MM.1S (cell line): ENCODE data around the gene B3GNT8.

ENCODE experiments used
- DNase-seq: peaks from one replicate; pipeline ENCODE4 v3.0.0-alpha.2; 2015
- H2AFZ ChIP-seq: fragments of 300-600 bp; sonication (generic); 2 replicates; pipeline ENCODE4 v1.6.0; 2016; ENCODE audit warnings: antibody characterized with exemption, low read length
- H3F3A ChIP-seq: fragments of 300-600 bp; sonication (generic); 2 replicates; pipeline ENCODE4 v1.6.1; 2016; ENCODE audit warnings: mild to moderate bottlenecking, antibody characterized with exemption, low read length, moderate library complexity, mixed read lengths; ENCODE audit not compliant: insufficient read depth
- H3K27ac ChIP-seq: fragments of 300-600 bp; sonication (generic); 2 replicates; pipeline ENCODE4 v1.5.1; 2016; ENCODE audit warnings: mild to moderate bottlenecking, low read length
- H3K27me3 ChIP-seq: fragments of 300-600 bp; sonication (generic); replicated peaks from 2 replicates; pipeline ENCODE4 v1.6.0; 2016; ENCODE audit warnings: low read length; ENCODE audit not compliant: insufficient read depth
- H3K36me3 ChIP-seq: fragments of 300-600 bp; sonication (generic); replicated peaks from 2 replicates; pipeline ENCODE4 v1.6.1; 2016; ENCODE audit warnings: mild to moderate bottlenecking, low read length, mixed read lengths; ENCODE audit not compliant: insufficient read depth
- H3K4me1 ChIP-seq: fragments of 300-600 bp; sonication (generic); 2 replicates; pipeline ENCODE4 v1.6.1; 2016; ENCODE audit warnings: low read length, mixed read lengths
- H3K4me2 ChIP-seq: fragments of 300-600 bp; sonication (generic); 2 replicates; pipeline ENCODE4 v1.6.0; 2016; ENCODE audit warnings: low read depth, low read length
- H3K4me3 ChIP-seq: fragments of 300-600 bp; sonication (generic); 2 replicates; pipeline ENCODE4 v1.5.1; 2016; ENCODE audit warnings: low read length, mixed read lengths
- H3K79me2 ChIP-seq: fragments of 300-600 bp; sonication (generic); 2 replicates; pipeline ENCODE4 v1.6.1; 2016; ENCODE audit warnings: mixed run types, low read length, mixed read lengths
- H3K9ac ChIP-seq: fragments of 300-600 bp; sonication (generic); 2 replicates; pipeline ENCODE4 v1.6.1; 2016; ENCODE audit warnings: low read length, mixed read lengths
- H3K9me2 ChIP-seq: fragments of 300-600 bp; sonication (generic); replicated peaks from 2 replicates; pipeline ENCODE4 v1.6.1; 2016; ENCODE audit warnings: mild to moderate bottlenecking, low read length, mixed read lengths; ENCODE audit not compliant: insufficient read depth
- H3K9me3 ChIP-seq: fragments of 300-600 bp; sonication (generic); replicated peaks from 2 replicates; pipeline ENCODE4 v1.6.1; 2016; ENCODE audit warnings: mild to moderate bottlenecking, low read length, mixed read lengths; ENCODE audit not compliant: insufficient read depth
- H4K20me1 ChIP-seq: fragments of 300-600 bp; sonication (generic); 2 replicates; pipeline ENCODE4 v1.6.1; 2016; ENCODE audit warnings: mild to moderate bottlenecking, low read length, moderate library complexity, mixed read lengths; ENCODE audit not compliant: insufficient read depth
- EZH2 ChIP-seq: fragments of 300-600 bp; sonication (generic); optimal IDR thresholded peaks from 2 replicates; pipeline ENCODE3; 2017; ENCODE audit warnings: low read depth, mild to moderate bottlenecking, antibody characterized with exemption, low read length, mixed read lengths
- EZH2phosphoT487 ChIP-seq: fragments of 300-600 bp; sonication (generic); IDR thresholded peaks from 2 replicates; pipeline ENCODE4 v1.6.1; 2018; ENCODE audit warnings: antibody characterized with exemption, low read length
- TF ChIP-seq, protein P1 (sequence below): fragments of 300-600 bp; sonication (generic); IDR thresholded peaks from 2 replicates; pipeline ENCODE4 v1.5.1; 2016; ENCODE audit warnings: antibody characterized with exemption, low read length, mixed read lengths

B3GNT8 gene

DNA sequence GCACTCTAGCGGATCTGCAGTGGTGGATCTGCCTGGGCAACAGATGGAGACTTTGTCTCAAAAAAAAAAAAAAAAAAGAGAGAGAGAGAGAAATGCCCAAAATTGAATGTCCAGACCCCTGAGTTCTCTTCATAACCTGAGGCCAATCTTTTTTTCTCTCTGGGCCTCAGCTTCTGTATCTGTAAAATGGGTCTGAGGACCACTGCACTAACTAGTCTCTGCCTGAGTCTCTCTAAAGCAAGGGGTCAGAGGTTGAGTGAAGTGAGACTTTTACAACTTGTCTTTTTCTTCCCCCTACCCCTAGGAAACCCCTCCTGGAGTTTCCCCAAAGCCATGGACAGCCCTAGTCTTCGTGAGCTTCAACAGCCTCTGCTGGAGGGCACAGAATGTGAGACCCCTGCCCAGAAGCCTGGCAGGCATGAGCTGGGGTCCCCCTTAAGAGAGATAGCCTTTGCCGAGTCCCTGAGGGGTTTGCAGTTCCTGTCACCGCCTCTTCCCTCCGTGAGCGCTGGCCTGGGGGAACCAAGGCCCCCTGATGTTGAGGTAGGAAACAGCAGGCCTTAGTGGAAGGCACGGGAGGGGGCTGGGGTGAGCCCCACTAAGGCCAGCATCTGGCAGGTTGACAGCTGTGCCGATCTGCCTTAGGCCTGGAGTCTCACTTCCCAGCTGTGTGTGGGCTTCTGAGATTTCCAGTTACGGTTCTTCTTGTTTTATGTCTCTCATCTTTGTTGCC, 49.0 kb downstream of the B3GNT8 start:
- DNase-seq = no peak
- H3F3A ChIP-seq = no peaks in the 10 kb centered on the region

DNA sequence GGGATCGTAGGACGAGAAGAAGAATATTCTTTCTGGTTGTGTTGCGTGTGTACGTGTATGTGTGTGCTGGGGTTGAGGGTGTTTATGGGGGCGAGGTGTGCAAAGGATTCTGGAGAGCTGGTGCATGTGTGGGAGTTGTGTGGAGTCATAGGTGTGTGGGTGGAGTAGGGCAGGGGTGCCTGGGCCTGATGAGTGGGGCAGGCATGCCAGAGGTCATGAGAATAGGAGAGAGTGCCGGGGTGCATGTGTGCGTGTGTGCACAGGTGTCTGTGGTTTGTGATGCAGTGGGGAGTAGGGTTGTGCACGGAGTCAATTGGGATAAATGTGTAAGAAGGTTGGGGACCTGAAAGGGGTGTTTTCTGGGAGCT, 50.2 kb downstream of the B3GNT8 start:
- Histone ChIP-seq H3K9me3 (no peaks in the 10 kb centered on the region), H3K9me2 (no peaks in the 10 kb centered on the region), H3K4me2 (no peak overlapping the region), H3F3A (no peaks in the 10 kb centered on the region), H2AFZ (no peak overlapping the region), H3K9ac (no peak overlapping the region), H3K4me1 (no peaks in the 10 kb centered on the region), H3K27ac (no peak overlapping the region), H3K4me3 (no peak overlapping the region), H3K79me2 (no peaks in the 10 kb centered on the region), H4K20me1 (no peaks in the 10 kb centered on the region), H3K27me3 (no peaks in the 10 kb centered on the region), H3K36me3 (no peaks in the 10 kb centered on the region)
- TF ChIP-seq EZH2phosphoT487 (no peak), EZH2 (no peak)
- TF ChIP-seq, protein P1, sequence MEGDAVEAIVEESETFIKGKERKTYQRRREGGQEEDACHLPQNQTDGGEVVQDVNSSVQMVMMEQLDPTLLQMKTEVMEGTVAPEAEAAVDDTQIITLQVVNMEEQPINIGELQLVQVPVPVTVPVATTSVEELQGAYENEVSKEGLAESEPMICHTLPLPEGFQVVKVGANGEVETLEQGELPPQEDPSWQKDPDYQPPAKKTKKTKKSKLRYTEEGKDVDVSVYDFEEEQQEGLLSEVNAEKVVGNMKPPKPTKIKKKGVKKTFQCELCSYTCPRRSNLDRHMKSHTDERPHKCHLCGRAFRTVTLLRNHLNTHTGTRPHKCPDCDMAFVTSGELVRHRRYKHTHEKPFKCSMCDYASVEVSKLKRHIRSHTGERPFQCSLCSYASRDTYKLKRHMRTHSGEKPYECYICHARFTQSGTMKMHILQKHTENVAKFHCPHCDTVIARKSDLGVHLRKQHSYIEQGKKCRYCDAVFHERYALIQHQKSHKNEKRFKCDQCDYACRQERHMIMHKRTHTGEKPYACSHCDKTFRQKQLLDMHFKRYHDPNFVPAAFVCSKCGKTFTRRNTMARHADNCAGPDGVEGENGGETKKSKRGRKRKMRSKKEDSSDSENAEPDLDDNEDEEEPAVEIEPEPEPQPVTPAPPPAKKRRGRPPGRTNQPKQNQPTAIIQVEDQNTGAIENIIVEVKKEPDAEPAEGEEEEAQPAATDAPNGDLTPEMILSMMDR = no peak
- DNase-seq = no peak

More for the DNA sequence above, 49.0 kb downstream of the B3GNT8 start:
- Histone ChIP-seq H3K9me3 (no peaks in the 10 kb centered on the region), H3K9me2 (no peaks in the 10 kb centered on the region), H2AFZ (no peak overlapping the region), H3K4me3 (no peak overlapping the region), H3K4me1 (no peaks in the 10 kb centered on the region), H3K4me2 (no peak overlapping the region), H3K36me3 (no peaks in the 10 kb centered on the region), H3K27ac (no peak overlapping the region), H3K79me2 (no peaks in the 10 kb centered on the region), H3K9ac (no peak overlapping the region), H4K20me1 (no peaks in the 10 kb centered on the region), H3K27me3 (no peaks in the 10 kb centered on the region)
- TF ChIP-seq, protein P1 = no peak

- Histone ChIP-seq H3K79me2 (no peaks in the 10 kb centered on the region), H3K9ac (no peak within 1 kb of the TSS), H3K27me3 (no peaks in the 10 kb centered on the region), H3K4me2 (no peak within 1 kb of the TSS), H3K4me3 (no peak within 1 kb of the TSS), H3K9me3 (no peaks in the 10 kb centered on the region), H3K9me2 (no peaks in the 10 kb centered on the region), H4K20me1 (no peaks in the 10 kb centered on the region), H3F3A (no peaks in the 10 kb centered on the region), H3K4me1 (no peaks in the 10 kb centered on the region), H2AFZ (no peak within 1 kb of the TSS), H3K36me3 (no peaks in the 10 kb centered on the region), H3K27ac (no peak within 1 kb of the TSS)
- no peak for DNase-seq
- TF ChIP-seq EZH2 (no peak), EZH2phosphoT487 (no peak)
- TF ChIP-seq, protein P1 = no peak
These were observed 50.8 kb downstream of the B3GNT8 start, which contains the start of gene TMEM91 for GRCh38 chr19:41376241-41376997. TMEM91 (plus strand) TSS chr19:41376533; CDS start chr19:41378310, 1,777 bp downstream.
